SK-MEL-5 (cell line): ENCODE results near the gene THOP1. TPM values are rescaled to one million over a fixed set of nuclear protein-coding genes. Genes with fewer than 3 reads are reported as not detected.

Experiments used
- DNase-seq: peaks from one replicate; pipeline ENCODE4 v3.0.0-alpha.2; 2016; ENCODE audit warnings: low read depth, low spot score
- in situ Hi-C: cut with HindIII; loops from 2 replicates; pipeline ENCODE4 v1.10.0; 2016; ENCODE audit warnings: low sequenced_read_pairs, high pct_unique_total_duplicates, low pct_unique_long_range_greater_than_20kb
- total RNA-seq: library from RNA; depleted of rRNA; stranded (reverse); fragments of >200 nt; shearing (Covaris generic); gene quantifications from 2 replicates; pipeline ENCODE4 v1.2.3, GENCODE V29; 2014

Gene THOP1
- total RNA-seq, 1 experiment from 2014 or later, result 131 TPM

DNA sequence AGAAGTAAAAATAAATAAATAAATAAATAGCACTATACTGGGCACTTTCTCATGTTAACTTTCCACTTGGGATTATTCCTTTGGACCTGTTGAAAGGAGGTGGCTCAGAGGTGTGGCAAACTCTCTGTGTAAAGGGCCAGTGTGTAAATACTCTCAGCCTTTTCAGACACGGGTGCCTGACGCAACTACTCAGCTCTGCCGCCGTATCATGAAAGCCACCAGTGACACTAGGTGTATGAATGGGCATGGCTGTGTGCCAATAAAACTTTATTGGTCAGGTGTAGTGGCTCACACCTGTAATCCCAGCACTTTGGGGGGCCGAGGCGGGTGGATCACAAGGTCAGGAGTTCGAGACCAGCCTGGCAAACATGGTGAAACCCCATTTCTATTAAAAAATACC is 25.3 kb upstream of the THOP1 start:
- DNase-seq, result no peak
- in situ Hi-C loops, result no loop called here

DNA sequence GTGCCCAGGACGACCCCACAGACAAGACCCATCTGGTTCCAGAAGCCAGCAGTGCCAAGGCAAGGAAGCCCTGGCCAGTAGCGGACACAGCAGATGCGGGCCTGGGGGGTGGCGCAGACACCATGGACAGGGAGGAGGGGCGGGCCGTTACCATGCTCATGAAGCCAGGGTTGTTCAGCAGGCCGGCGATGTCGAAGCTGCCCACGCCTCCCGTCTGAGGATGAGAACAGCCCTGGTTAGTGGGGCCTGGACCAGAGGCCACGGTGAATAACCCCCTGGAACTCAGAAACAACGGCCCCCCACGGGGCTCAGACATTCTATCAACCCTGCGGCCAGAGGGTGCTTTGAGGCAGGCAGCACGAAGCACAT is 24.0 kb upstream of the THOP1 start:
- DNase-seq, result no peak
- in situ Hi-C loops, result no loop called here

GRCh38 chr19:2761876-2762782 is 23.2 kb upstream of the THOP1 start:
- in situ Hi-C loops, result no loop called here
- DNase-seq, result no peak

DNA sequence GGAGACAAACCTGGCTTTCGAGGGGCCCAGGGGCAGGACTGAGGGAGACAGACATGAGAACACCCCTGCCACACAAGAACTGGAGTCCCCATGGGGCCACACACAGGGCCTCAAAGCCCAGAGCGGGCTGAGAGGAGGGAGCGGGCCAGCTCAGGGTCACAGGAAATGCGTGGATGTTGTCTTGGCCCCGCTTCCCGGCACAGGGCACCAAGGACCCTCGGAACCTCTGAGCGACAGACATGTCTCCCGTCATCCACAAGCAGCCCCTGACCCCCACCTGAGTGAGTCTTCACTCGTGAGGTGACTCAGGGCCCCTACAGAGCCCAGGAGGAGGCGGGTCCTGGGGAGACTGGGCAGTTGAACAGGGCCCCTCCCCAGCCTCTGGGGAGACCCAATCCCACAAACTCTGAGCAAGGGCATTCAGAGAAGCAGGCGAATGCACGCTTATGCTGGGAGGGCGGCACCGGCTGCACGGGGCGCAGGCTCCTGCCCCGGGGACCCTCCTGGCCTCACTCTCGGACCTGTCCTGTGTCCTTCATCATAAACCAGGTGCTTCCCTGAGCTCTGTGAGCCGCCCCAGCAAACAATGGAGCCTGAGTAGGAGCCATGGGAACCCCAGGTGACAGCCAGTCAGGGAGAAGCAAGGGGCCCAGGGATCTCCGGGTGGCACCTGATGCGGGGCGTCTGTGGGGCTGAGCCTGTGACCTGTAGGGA is 22.4 kb upstream of the THOP1 start:
- in situ Hi-C loops, result no loop called here
- no peak for DNase-seq

DNA sequence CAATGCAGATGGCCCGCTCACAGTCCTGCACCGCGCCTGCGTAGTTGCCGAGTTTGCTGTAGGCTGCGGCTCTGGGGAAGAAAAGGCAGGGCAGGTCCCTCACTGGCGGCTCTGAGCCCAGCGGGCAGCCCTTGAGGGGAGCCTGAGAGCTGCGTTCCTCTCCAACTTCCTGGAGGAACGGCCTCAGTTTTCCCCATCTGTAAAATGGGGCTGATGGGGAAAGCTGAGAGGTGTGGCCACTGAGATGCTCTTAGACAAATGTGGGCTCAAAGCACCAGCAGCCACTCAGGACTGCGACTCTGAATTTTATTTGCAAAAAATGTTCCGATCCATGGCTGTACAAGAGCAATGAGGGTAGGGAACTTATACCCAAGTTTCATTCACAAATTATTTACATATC is 21.6 kb upstream of the THOP1 start:
- no peak for DNase-seq
- in situ Hi-C loops, result no loop called here

- DNase-seq, result no peak
- in situ Hi-C loops, result no loop called here
Measured at GRCh38 chr19:2764945-2765344, 20.4 kb upstream of the THOP1 start.

GRCh38 chr19:2765376-2765775 is 19.9 kb upstream of the THOP1 start:
- in situ Hi-C loops, result no loop called here
- no peak for DNase-seq

DNA sequence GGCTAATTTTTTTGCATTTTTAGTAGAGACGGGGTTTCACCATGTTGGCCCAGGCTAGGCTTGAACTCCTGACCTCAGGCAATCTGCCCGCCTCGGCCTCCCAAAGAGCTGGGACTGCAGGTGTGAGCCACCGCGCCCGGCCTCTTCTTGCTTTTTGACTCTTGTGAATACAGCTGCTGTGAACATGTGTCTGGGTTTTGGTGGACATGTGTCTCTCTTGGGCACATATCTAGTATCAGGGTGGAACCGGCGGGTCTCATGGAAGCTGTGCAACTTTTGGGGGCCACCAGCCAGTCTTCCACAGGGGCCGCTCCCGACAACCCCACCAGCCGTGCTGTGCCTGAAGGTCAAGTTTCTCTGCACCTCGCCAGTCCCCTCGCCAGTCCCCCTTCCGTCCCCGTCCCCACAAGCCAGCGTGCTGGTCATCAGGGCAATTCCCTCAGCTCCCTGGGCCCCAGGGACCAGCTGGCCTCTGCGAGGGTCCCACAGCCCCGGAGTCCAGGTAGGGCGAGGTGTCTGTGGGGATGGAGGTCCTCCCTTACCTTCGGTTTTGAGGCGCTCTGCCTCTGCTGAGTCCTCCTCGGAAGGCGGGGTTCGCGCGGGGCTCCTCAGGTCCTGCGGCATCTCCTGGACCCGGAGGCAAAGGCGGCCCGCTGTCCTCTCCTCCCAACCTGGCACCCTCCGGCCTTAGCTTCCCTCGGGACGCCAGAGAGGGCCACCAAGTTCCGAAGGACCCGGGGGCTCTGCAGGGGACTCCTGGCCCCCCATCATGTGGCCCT is 18.5 kb upstream of the THOP1 start:
- DNase-seq, result no peak
- in situ Hi-C loops, result no loop called here

DNA sequence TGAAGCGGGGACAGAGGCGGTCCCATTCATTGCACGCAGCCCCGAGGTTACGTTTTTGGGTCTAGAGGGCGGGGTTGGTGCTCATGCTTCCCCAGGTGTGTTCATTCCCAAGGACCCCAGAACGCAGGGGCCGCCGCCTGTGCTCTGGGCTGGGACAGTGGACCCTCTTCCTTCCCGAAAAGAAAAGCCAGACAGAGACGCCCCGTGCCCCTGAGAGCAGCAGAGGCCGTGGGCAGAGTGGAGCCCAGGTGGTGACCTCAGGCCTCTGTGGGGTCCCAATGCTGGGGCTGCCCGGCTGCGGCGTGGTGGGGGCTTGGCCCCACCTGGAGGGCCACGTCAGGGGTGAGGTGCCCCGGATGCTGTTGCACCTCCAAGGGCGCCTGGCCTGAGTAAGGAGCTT is 17.6 kb upstream of the THOP1 start:
- DNase-seq, result no peak
- in situ Hi-C loops, result no loop called here

- in situ Hi-C loops, result no loop called here
- no peak for DNase-seq
Measured at GRCh38 chr19:2768365-2769132, 16.8 kb upstream of the THOP1 start.

DNA sequence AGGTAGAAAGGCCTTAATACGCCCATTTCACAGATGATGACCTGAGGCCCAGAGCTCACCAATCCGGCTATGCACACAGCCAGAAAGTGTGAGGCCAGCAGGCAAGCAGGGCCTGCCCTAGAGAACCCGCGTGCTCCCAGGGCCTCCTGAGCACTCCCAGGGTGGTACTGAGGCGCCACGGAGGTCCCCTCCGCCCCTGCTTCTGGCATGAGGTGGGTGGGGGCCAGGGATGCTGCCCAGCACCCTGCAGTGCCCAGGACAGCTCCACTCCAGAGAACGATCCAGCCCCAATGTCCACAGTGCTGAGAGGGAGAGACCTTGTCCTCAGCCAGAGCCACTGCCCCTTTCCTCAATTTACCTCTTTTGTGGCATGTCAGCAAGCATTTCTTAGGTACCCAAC is 16.1 kb upstream of the THOP1 start:
- in situ Hi-C loops, result no loop called here

GRCh38 chr19:2770055-2771013 is 15.0 kb upstream of the THOP1 start:
- DNase-seq, result no peak
- in situ Hi-C loops, result no loop called here

More for the DNA sequence above, 16.1 kb upstream of the THOP1 start:
- no peak for DNase-seq

GRCh38 chr19:2771786-2772674 is 13.3 kb upstream of the THOP1 start:
- no peak for DNase-seq
- in situ Hi-C loops, result no loop called here

GRCh38 chr19:2774083-2774679 is 11.1 kb upstream of the THOP1 start:
- in situ Hi-C loops, result no loop called here
- DNase-seq, result no peak

DNA sequence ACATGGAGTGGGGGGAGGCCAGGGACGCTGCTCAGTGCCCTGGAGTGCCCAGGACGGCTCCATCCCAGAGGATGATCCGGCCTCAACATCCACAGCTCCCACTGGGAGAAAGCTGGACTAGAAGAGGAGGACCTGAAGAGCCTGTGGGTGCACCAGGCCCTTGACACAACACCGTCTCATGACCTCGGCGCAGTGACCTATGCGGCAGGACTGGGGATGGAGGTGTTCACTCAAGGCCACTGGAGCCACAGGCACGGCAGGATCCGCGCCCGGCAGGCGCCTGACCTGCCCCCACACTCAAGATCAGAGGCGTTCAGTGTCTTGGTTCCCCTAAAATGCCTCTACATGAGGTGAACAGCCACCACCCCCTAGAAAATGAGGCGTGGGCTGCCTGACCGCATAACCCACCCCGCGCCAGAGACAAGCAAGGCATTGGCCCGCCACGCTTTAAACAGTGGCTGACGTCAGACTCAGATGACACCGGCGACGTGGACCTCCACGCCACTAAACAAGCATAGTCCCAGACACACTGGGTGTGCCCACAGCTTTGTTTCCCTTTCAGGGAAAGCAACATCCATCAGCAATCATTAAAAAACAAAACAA is 10.2 kb upstream of the THOP1 start:
- no peak for DNase-seq
- in situ Hi-C loops, result no loop called here
